SK-N-SH treated with all-trans-retinoic acid at 6 μM for 48 hours (cell line): ENCODE data around the gene FMO4.

Experiments used
- ATAC-seq: fragments of 200-7000 bp; cut with Tn5 transposase; 3 replicates; pipeline ENCODE4 v1.9.1; 2020; ENCODE audit warnings: mild to moderate bottlenecking, moderate library complexity
- ARNTL ChIP-seq: fragments of 450-650 bp; formaldehyde crosslinking; IDR thresholded peaks from 2 replicates; pipeline ENCODE4 v1.5.0; 2020; ENCODE audit warnings: low read depth, mild to moderate bottlenecking, moderate library complexity, borderline replicate concordance
- BACH2 ChIP-seq: fragments of 250-450 bp; sonication (Bioruptor Pico); IDR thresholded peaks from 2 replicates; pipeline ENCODE4 v1.9.0; 2021; ENCODE audit warnings: mild to moderate bottlenecking, borderline replicate concordance
- CSDC2 ChIP-seq: fragments of 250-450 bp; sonication (Bioruptor Pico); IDR thresholded peaks from 2 replicates; pipeline ENCODE4 v1.5.0; 2020; ENCODE audit warnings: mild to moderate bottlenecking, moderate library complexity
- ESRRG ChIP-seq: fragments of 250-450 bp; sonication (Bioruptor Pico); IDR thresholded peaks from 2 replicates; pipeline ENCODE4 v1.6.1; 2021; ENCODE audit warnings: mild to moderate bottlenecking
- GLIS3 ChIP-seq: fragments of 250-450 bp; sonication (Bioruptor Pico); IDR thresholded peaks from 2 replicates; pipeline ENCODE4 v1.5.0; 2020; ENCODE audit warnings: mild to moderate bottlenecking, moderate library complexity
- ISL1 ChIP-seq: fragments of 250-450 bp; sonication (Bioruptor Pico); IDR thresholded peaks from 2 replicates; pipeline ENCODE4 v2.1.2; 2022; ENCODE audit warnings: mild to moderate bottlenecking, moderate library complexity
- OSR1 ChIP-seq: fragments of 250-450 bp; sonication (Bioruptor Pico); IDR thresholded peaks from 2 replicates; pipeline ENCODE4 v1.8.0; 2022; ENCODE audit warnings: moderate library complexity, mild to moderate bottlenecking, inconsistent platforms
- PATZ1 ChIP-seq: fragments of 250-450 bp; sonication (Bioruptor Pico); IDR thresholded peaks from 2 replicates; pipeline ENCODE4 v1.8.0; 2020; ENCODE audit warnings: mild to moderate bottlenecking, moderate library complexity, borderline replicate concordance
- RARB ChIP-seq: fragments of 250-450 bp; sonication (Bioruptor Pico); IDR thresholded peaks from 2 replicates; pipeline ENCODE4 v1.8.0; 2021; ENCODE audit warnings: mild to moderate bottlenecking, moderate library complexity
- SNAI2 ChIP-seq: fragments of 250-450 bp; sonication (Bioruptor Pico); IDR thresholded peaks from 2 replicates; pipeline ENCODE4 v1.5.0; 2020; ENCODE audit warnings: mild to moderate bottlenecking, moderate library complexity
- TCF4 ChIP-seq: fragments of 250-450 bp; sonication (Bioruptor Pico); IDR thresholded peaks from 2 replicates; pipeline ENCODE4 v1.8.0; 2021; ENCODE audit warnings: mild to moderate bottlenecking, moderate library complexity, borderline replicate concordance
- ZC3H10 ChIP-seq: fragments of 250-450 bp; sonication (Bioruptor Pico); IDR thresholded peaks from 2 replicates; pipeline ENCODE4 v1.5.1; 2021; ENCODE audit warnings: mild to moderate bottlenecking, moderate library complexity
- ZFP3 ChIP-seq: fragments of 250-450 bp; sonication (Bioruptor Pico); IDR thresholded peaks from 2 replicates; pipeline ENCODE4 v1.5.0; 2020; ENCODE audit warnings: mild to moderate bottlenecking, moderate library complexity
- ZFP30 ChIP-seq: fragments of 450-650 bp; formaldehyde crosslinking; IDR thresholded peaks from 2 replicates; pipeline ENCODE4 v1.5.0; 2022; ENCODE audit warnings: mild to moderate bottlenecking, moderate library complexity
- ZNF565 ChIP-seq: fragments of 450-650 bp; formaldehyde crosslinking; conservative IDR thresholded peaks from 2 replicates; pipeline ENCODE4 v1.5.0; 2020; ENCODE audit warnings: low read depth, mild to moderate bottlenecking, moderate library complexity
- ZNF70 ChIP-seq: fragments of 450-650 bp; formaldehyde crosslinking; IDR thresholded peaks from 2 replicates; pipeline ENCODE4 v1.5.0; 2020; ENCODE audit warnings: mild to moderate bottlenecking, moderate library complexity
- ZNF8 ChIP-seq: fragments of 450-650 bp; formaldehyde crosslinking; IDR thresholded peaks from 2 replicates; pipeline ENCODE4 v1.5.0; 2020; ENCODE audit warnings: mild to moderate bottlenecking, moderate library complexity
- TF ChIP-seq, protein P1 (sequence below): fragments of 250-450 bp; sonication (Bioruptor Pico); IDR thresholded peaks from 2 replicates; pipeline ENCODE4 v1.5.1; 2021; ENCODE audit warnings: mild to moderate bottlenecking, moderate library complexity
- TF ChIP-seq, protein P2 (sequence below): fragments of 250-450 bp; sonication (Bioruptor Pico); IDR thresholded peaks from 2 replicates; pipeline ENCODE4 v1.5.0; 2020; ENCODE audit warnings: mild to moderate bottlenecking, moderate library complexity
- TF ChIP-seq, protein P3 (sequence below): fragments of 250-450 bp; sonication (Bioruptor Pico); IDR thresholded peaks from 2 replicates; pipeline ENCODE4 v1.8.0; 2021; ENCODE audit warnings: low read depth, mild to moderate bottlenecking, moderate library complexity, borderline replicate concordance
- TF ChIP-seq, protein P4 (sequence below): fragments of 250-450 bp; sonication (Bioruptor Pico); IDR thresholded peaks from 2 replicates; pipeline ENCODE4 v1.5.1; 2020; ENCODE audit warnings: low read depth, mild to moderate bottlenecking, moderate library complexity

The FMO4 gene

GRCh38 chr1:171350594-171350993, 36.6 kb downstream of the FMO4 start (continued):
- TF ChIP-seq ZC3H10 (no peak), PATZ1 (no peak)

- TF ChIP-seq BACH2 (CRISPR knock-in tag), result no peak
- no peak for TF ChIP-seq RARB
- TF ChIP-seq TCF4 (CRISPR knock-in tag), result no peak
- TF ChIP-seq, protein P1, sequence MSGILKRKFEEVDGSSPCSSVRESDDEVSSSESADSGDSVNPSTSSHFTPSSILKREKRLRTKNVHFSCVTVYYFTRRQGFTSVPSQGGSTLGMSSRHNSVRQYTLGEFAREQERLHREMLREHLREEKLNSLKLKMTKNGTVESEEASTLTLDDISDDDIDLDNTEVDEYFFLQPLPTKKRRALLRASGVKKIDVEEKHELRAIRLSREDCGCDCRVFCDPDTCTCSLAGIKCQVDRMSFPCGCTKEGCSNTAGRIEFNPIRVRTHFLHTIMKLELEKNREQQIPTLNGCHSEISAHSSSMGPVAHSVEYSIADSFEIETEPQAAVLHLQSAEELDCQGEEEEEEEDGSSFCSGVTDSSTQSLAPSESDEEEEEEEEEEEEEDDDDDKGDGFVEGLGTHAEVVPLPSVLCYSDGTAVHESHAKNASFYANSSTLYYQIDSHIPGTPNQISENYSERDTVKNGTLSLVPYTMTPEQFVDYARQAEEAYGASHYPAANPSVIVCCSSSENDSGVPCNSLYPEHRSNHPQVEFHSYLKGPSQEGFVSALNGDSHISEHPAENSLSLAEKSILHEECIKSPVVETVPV (CRISPR knock-in tag), result no peak
- TF ChIP-seq ZNF8 (CRISPR knock-in tag), result no peak
- TF ChIP-seq, protein P2, sequence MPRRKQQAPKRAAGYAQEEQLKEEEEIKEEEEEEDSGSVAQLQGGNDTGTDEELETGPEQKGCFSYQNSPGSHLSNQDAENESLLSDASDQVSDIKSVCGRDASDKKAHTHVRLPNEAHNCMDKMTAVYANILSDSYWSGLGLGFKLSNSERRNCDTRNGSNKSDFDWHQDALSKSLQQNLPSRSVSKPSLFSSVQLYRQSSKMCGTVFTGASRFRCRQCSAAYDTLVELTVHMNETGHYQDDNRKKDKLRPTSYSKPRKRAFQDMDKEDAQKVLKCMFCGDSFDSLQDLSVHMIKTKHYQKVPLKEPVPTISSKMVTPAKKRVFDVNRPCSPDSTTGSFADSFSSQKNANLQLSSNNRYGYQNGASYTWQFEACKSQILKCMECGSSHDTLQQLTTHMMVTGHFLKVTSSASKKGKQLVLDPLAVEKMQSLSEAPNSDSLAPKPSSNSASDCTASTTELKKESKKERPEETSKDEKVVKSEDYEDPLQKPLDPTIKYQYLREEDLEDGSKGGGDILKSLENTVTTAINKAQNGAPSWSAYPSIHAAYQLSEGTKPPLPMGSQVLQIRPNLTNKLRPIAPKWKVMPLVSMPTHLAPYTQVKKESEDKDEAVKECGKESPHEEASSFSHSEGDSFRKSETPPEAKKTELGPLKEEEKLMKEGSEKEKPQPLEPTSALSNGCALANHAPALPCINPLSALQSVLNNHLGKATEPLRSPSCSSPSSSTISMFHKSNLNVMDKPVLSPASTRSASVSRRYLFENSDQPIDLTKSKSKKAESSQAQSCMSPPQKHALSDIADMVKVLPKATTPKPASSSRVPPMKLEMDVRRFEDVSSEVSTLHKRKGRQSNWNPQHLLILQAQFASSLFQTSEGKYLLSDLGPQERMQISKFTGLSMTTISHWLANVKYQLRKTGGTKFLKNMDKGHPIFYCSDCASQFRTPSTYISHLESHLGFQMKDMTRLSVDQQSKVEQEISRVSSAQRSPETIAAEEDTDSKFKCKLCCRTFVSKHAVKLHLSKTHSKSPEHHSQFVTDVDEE, result no peak
- TF ChIP-seq ZFP30 (CRISPR knock-in tag), result no peak
- TF ChIP-seq ZNF70 (CRISPR knock-in tag), result no peak
- no peak for TF ChIP-seq ISL1 (CRISPR knock-in tag)
- TF ChIP-seq, protein P3, sequence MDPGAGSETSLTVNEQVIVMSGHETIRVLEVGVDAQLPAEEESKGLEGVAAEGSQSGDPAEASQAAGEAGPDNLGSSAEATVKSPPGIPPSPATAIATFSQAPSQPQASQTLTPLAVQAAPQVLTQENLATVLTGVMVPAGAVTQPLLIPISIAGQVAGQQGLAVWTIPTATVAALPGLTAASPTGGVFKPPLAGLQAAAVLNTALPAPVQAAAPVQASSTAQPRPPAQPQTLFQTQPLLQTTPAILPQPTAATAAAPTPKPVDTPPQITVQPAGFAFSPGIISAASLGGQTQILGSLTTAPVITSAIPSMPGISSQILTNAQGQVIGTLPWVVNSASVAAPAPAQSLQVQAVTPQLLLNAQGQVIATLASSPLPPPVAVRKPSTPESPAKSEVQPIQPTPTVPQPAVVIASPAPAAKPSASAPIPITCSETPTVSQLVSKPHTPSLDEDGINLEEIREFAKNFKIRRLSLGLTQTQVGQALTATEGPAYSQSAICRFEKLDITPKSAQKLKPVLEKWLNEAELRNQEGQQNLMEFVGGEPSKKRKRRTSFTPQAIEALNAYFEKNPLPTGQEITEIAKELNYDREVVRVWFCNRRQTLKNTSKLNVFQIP (CRISPR knock-in tag), result no peak
- TF ChIP-seq SNAI2 (CRISPR knock-in tag), result no peak
- no peak for TF ChIP-seq ARNTL (CRISPR knock-in tag)
- no peak for TF ChIP-seq GLIS3 (CRISPR knock-in tag)
- no peak for TF ChIP-seq ESRRG (CRISPR knock-in tag)
- no peak for TF ChIP-seq ZC3H10
- no peak for TF ChIP-seq CSDC2
- TF ChIP-seq PATZ1, result no peak
- no peak for TF ChIP-seq OSR1 (CRISPR knock-in tag)
- TF ChIP-seq, protein P4, sequence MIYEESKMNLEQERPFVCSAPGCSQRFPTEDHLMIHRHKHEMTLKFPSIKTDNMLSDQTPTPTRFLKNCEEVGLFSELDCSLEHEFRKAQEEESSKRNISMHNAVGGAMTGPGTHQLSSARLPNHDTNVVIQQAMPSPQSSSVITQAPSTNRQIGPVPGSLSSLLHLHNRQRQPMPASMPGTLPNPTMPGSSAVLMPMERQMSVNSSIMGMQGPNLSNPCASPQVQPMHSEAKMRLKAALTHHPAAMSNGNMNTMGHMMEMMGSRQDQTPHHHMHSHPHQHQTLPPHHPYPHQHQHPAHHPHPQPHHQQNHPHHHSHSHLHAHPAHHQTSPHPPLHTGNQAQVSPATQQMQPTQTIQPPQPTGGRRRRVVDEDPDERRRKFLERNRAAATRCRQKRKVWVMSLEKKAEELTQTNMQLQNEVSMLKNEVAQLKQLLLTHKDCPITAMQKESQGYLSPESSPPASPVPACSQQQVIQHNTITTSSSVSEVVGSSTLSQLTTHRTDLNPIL (CRISPR knock-in tag), result no peak
- no peak for TF ChIP-seq ZNF565 (CRISPR knock-in tag)
- ATAC-seq, result no peak
Measured at GRCh38 chr1:171351961-171352360, 38.0 kb downstream of the FMO4 start.

DNA sequence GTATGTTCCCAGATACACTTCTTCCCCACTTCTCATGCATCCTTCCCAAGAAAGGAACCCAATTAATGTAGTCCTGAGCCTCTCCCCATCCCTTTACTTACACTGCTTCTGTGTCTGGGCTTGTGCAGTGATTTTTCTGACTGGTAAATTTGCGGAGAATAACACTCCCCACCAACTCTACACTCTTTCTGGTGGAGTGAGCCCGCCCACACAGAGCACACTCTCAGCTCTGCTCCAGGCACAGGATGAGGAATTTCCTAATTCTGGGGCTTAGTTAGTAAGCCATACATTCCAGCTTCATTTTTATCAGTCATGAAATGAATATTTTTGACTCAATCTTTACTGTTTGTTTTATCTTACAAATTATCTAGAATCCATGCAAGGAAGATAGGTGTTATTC, 38.6 kb downstream of the FMO4 start:
- ATAC-seq, result no peak
- TF ChIP-seq, protein P2, result no peak
- TF ChIP-seq ZFP3 (CRISPR knock-in tag), result no peak
- no peak for TF ChIP-seq OSR1 (CRISPR knock-in tag)
- TF ChIP-seq CSDC2, result no peak
- no peak for TF ChIP-seq PATZ1
- TF ChIP-seq GLIS3 (CRISPR knock-in tag), result no peak
- TF ChIP-seq, protein P4 (CRISPR knock-in tag), result no peak
- no peak for TF ChIP-seq ZFP30 (CRISPR knock-in tag)
